SU-DHL-6 (cell line): ENCODE results near the gene HSDL1.
A peak's percentile ranks its signal among the peaks of the same experiment; 100 is the strongest.

Experiments
- H2AFZ ChIP-seq: fragments of 200-600 bp; sonication (generic); 2 replicates; pipeline ENCODE4 v1.6.1; 2014; ENCODE audit warnings: low read depth, mild to moderate bottlenecking, moderate library complexity, mixed read lengths, antibody characterized with exemption, low read length; ENCODE audit not compliant: severe bottlenecking
- H3F3A ChIP-seq: fragments of 200-600 bp; shearing (Covaris generic); 2 replicates; pipeline ENCODE4 v1.6.0; 2016; ENCODE audit warnings: antibody characterized with exemption, mild to moderate bottlenecking; ENCODE audit not compliant: insufficient read depth
- H3K27ac ChIP-seq: fragments of 200-600 bp; sonication (generic); 2 replicates; pipeline ENCODE4 v1.5.1; 2016; ENCODE audit warnings: low read depth, mild to moderate bottlenecking, low read length, moderate library complexity, mixed read lengths
- H3K27me3 ChIP-seq: fragments of 200-600 bp; sonication (generic), shearing (Covaris generic); 2 replicates; pipeline ENCODE4 v1.6.0; 2014; ENCODE audit warnings: mild to moderate bottlenecking, low read length
- H3K36me3 ChIP-seq: fragments of 200-600 bp; sonication (generic); 2 replicates; pipeline ENCODE4 v1.6.1; 2014; ENCODE audit warnings: mild to moderate bottlenecking, low read length, mixed read lengths
- H3K4me2 ChIP-seq: fragments of 300-600, 200-600 bp; shearing (Covaris generic), sonication (generic); 2 replicates; pipeline ENCODE4 v1.6.0; 2014; ENCODE audit warnings: low read length, low read depth, mild to moderate bottlenecking; ENCODE audit not compliant: poor library complexity, severe bottlenecking
- H3K4me3 ChIP-seq: fragments of 200-600 bp; sonication (generic); 2 replicates; pipeline ENCODE4 v1.5.1; 2014; ENCODE audit warnings: antibody characterized with exemption, low read length, mild to moderate bottlenecking, mixed read lengths; ENCODE audit not compliant: insufficient read depth, poor library complexity, severe bottlenecking
- H3K79me2 ChIP-seq: fragments of 200-600 bp; sonication (generic); 2 replicates; pipeline ENCODE4 v1.6.1; 2014; ENCODE audit warnings: mild to moderate bottlenecking, low read length, moderate library complexity; ENCODE audit not compliant: insufficient read depth
- H3K9ac ChIP-seq: fragments of 200-600 bp; sonication (generic); 2 replicates; pipeline ENCODE4 v1.7.0; 2014; ENCODE audit warnings: mild to moderate bottlenecking, low read length
- H3K9me2 ChIP-seq: fragments of 200-600 bp; sonication (generic); replicated peaks from 2 replicates; pipeline ENCODE4 v1.6.1; 2014; ENCODE audit warnings: low read length; ENCODE audit not compliant: insufficient read depth
- H3K9me3 ChIP-seq: fragments of 200-600 bp; sonication (generic); 2 replicates; pipeline ENCODE4 v1.6.1; 2014; ENCODE audit warnings: low read length, mixed read lengths; ENCODE audit not compliant: insufficient read depth
- H4K20me1 ChIP-seq: fragments of 200-600 bp; sonication (generic); 2 replicates; pipeline ENCODE4 v1.6.1; 2014; ENCODE audit warnings: low read depth, mild to moderate bottlenecking, antibody characterized with exemption, low read length, moderate library complexity, mixed read lengths
- EZH2phosphoT487 ChIP-seq: fragments of 200-600 bp; sonication (generic), shearing (Covaris generic); conservative IDR thresholded peaks from 2 replicates; pipeline ENCODE4 v1.6.1; 2018; ENCODE audit warnings: mild to moderate bottlenecking, antibody characterized with exemption, low read length, moderate library complexity, mixed read lengths
- TF ChIP-seq, protein P1 (sequence below): fragments of 200-600 bp; sonication (generic); IDR thresholded peaks from one replicate; pipeline ENCODE4 v1.5.1; 2017; ENCODE audit warnings: antibody characterized with exemption, mild to moderate bottlenecking, low read length, moderate library complexity; ENCODE audit not compliant: insufficient read depth, poor library complexity, severe bottlenecking

HSDL1 gene

DNA sequence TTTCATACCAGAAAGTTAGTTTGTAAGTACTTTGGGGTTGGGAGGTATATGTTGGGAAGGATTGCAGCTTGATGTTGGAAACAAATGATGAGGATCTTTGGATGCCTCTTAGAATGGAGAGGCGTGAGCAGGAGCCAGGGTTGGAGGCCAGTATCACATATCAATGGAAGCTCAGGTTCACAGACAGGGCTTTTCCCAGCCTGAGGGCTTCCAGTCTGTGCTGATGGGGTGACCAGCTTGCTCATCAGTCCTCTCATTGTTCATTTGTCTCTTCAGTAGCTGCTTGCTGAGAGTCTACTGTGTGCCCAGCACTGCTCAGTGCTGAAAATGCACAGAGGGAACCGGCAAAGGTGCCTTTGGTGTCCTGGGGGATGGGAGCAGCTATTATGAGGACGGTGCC, 5.9 kb upstream of the HSDL1 start:
- no peaks in the 10 kb centered on the region for H3K9me2 ChIP-seq

DNA sequence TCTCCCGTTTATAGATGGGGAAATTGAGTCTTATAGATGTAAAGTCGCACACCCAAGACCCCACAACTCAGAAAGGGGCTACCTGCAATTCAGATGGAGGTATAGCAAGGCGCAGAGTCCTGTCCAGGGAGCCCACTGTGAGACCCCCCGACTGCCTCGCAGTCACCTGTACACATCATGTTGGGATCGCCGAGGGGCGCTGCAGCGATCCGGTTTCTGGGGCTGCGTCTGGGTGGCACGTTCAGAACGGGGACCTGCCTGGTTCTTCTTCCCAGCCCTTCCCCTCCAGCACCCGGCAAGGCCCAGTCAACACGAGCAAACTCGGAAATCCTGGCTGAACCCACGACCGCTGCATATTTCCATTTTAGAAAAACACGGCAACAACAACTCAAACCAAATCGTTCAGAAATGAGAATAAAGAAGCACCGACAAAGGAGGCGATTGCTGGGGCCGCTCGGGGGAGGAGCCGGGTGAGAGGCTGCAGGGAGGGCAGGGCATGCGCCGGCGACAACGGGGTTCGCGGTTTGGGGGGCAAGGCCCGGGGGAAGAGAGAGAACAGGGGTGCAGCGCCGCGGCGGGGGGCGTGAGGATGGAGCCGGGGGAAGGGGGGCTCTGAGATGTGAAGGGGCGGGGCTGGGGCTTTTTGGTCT, 643 bp downstream of the HSDL1 start:
- Histone ChIP-seq H2AFZ (peak overlapping the region; percentile 31), H3K9me2 (no peaks in the 10 kb centered on the region), H3K27ac (peak overlapping the region; percentile 47; the same call in 1 of the 2 replicates), H3K4me3 (peak overlapping the region; percentile 69), H3K4me2 (peak overlapping the region; percentile 85), H3K27me3 (no peaks in the 10 kb centered on the region), H3K36me3 (no peaks in the 10 kb centered on the region), H4K20me1 (no peaks in the 10 kb centered on the region), H3F3A (peaks cover 5% of the 10 kb centered on the region; the same call in 1 of the 2 replicates), H3K79me2 (peaks cover 22% of the 10 kb centered on the region; the same call in 1 of the 2 replicates), H3K9me3 (no peaks in the 10 kb centered on the region), H3K9ac (peak overlapping the region; percentile 80)
- TF ChIP-seq EZH2phosphoT487 = no peak
- TF ChIP-seq, protein P1, sequence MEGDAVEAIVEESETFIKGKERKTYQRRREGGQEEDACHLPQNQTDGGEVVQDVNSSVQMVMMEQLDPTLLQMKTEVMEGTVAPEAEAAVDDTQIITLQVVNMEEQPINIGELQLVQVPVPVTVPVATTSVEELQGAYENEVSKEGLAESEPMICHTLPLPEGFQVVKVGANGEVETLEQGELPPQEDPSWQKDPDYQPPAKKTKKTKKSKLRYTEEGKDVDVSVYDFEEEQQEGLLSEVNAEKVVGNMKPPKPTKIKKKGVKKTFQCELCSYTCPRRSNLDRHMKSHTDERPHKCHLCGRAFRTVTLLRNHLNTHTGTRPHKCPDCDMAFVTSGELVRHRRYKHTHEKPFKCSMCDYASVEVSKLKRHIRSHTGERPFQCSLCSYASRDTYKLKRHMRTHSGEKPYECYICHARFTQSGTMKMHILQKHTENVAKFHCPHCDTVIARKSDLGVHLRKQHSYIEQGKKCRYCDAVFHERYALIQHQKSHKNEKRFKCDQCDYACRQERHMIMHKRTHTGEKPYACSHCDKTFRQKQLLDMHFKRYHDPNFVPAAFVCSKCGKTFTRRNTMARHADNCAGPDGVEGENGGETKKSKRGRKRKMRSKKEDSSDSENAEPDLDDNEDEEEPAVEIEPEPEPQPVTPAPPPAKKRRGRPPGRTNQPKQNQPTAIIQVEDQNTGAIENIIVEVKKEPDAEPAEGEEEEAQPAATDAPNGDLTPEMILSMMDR = peak; percentile 33

More for the DNA sequence above, 5.9 kb upstream of the HSDL1 start:
- Histone ChIP-seq H3K9ac (no peak overlapping the region), H3K9me3 (no peaks in the 10 kb centered on the region), H3K36me3 (no peaks in the 10 kb centered on the region), H3K4me3 (no peak overlapping the region), H3K4me2 (no peak overlapping the region), H3K27me3 (no peaks in the 10 kb centered on the region), H3F3A (no peaks in the 10 kb centered on the region), H3K27ac (no peak overlapping the region), H2AFZ (no peak overlapping the region), H4K20me1 (no peaks in the 10 kb centered on the region), H3K79me2 (no peaks in the 10 kb centered on the region)
- TF ChIP-seq EZH2phosphoT487 = no peak
- TF ChIP-seq, protein P1 = no peak

DNA sequence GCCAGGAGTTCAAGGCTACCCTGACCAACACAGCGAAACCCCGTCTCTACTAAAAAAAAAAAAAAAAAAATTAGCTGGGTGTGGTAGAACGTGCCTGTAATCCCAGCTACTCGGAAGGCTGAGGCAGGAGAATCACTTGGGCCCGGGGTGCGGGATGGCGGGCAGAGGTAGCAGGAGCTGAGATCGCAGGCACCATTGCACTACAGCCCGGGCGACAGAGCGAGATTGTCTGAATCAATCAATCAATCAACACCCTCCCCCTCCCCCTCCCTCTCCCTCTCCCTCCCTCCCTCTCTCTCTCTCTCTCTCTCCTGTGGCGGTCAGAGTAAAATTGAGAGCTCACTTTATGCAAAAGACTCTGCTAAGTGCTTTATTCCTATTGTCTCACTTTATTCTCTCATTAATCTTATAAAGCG, 1.2 kb downstream of the HSDL1 start:
- no peaks in the 10 kb centered on the region for H3K9me3 ChIP-seq
- peak overlapping the region; percentile 85 for H3K4me2 ChIP-seq
- H3K27ac ChIP-seq = no peak overlapping the region
- H3K9ac ChIP-seq = peak overlapping the region; percentile 80
- H3F3A ChIP-seq = peaks cover 5% of the 10 kb centered on the region; the same call in 1 of the 2 replicates
- H4K20me1 ChIP-seq = no peaks in the 10 kb centered on the region
- no peaks in the 10 kb centered on the region for H3K36me3 ChIP-seq
- peaks cover 22% of the 10 kb centered on the region; the same call in 1 of the 2 replicates for H3K79me2 ChIP-seq
- H3K4me3 ChIP-seq = peak overlapping the region; percentile 69
- no peak overlapping the region for H2AFZ ChIP-seq
- no peak for TF ChIP-seq EZH2phosphoT487
- TF ChIP-seq, protein P1 = no peak
- H3K27me3 ChIP-seq = no peaks in the 10 kb centered on the region
- H3K9me2 ChIP-seq = no peaks in the 10 kb centered on the region
